Gastroesophageal sphincter (tissue), 4 donors: ENCODE data around the gene SUN5. TPM values are rescaled to one million over a fixed set of nuclear protein-coding genes. Genes with fewer than 3 reads are reported as not detected.

ENCODE experiments used
- ATAC-seq: fragments of 150-250 bp; one replicate; pipeline ENCODE4 v1.9.1; 2016; ENCODE audit warnings: mild to moderate bottlenecking, moderate library complexity
- H3K27ac ChIP-seq, 4 donors: fragments of 200-600 bp; sonication (generic) in 3 of 4; 1 replicate in 3 of 4; 2 replicates in 1 of 4; pipeline ENCODE4 v1.5.1; 2016 to 2019
- H3K27me3 ChIP-seq: fragments of 200-600 bp; sonication (generic); one replicate; pipeline ENCODE4 v1.5.1; 2019
- H3K36me3 ChIP-seq, 2 donors: fragments of 200-600 bp; sonication (generic); one replicate each; pipeline ENCODE4 v1.5.1; 2019; ENCODE audit warnings: control low read depth in 1 of 2
- H3K4me1 ChIP-seq, 3 donors: fragments of 200-600 bp; sonication (generic); 1 replicate in 2 of 3; 2 replicates in 1 of 3; pipeline ENCODE4 v1.5.1; 2016 to 2019; ENCODE audit warnings: control low read depth in 2 of 3
- H3K4me3 ChIP-seq, 2 donors: fragments of 200-600 bp; sonication (generic); one replicate each; pipeline ENCODE4 v1.5.1; 2019; ENCODE audit warnings: mild to moderate bottlenecking in 1 of 2, moderate library complexity in 1 of 2
- H3K9me3 ChIP-seq, 3 donors: fragments of 200-600 bp; sonication (generic); one replicate each; pipeline ENCODE4 v1.5.1; 2017 to 2019; ENCODE audit warnings: control low read depth in 2 of 3
- CTCF ChIP-seq, 4 experiments: fragments of 200-600 bp in 2 of 4; fragments of 450-650 bp in 2 of 4; sonication (generic) in 1 of 4; IDR thresholded peaks; one replicate each; pipeline ENCODE4 v1.5.1; 2017 to 2019; ENCODE audit warnings: antibody characterized with exemption in 4 of 4, mild to moderate bottlenecking in 2 of 4, moderate library complexity in 2 of 4
- EP300 ChIP-seq: sonication (generic); formaldehyde crosslinking; IDR thresholded peaks from one replicate; pipeline ENCODE4 v1.6.1; 2017; ENCODE audit warnings: antibody characterized with exemption, mild to moderate bottlenecking
- POLR2A ChIP-seq, 2 donors: fragments of 450-650 bp; IDR thresholded peaks; one replicate each; pipeline ENCODE4 v1.6.1; 2017; ENCODE audit warnings: antibody characterized with exemption in 2 of 2, mild to moderate bottlenecking in 2 of 2, moderate library complexity in 1 of 2
- POLR2AphosphoS5 ChIP-seq: sonication (generic); formaldehyde crosslinking; IDR thresholded peaks from one replicate; pipeline ENCODE4 v1.6.1; 2017; ENCODE audit warnings: antibody characterized with exemption
- WGBS, 2 donors: methylation state at CpG; one replicate each; pipeline ENCODE4 v1.1.5; 2018; ENCODE audit warnings: low coverage in 1 of 2; 5-methylcytosine and 5-hydroxymethylcytosine counted together
- total RNA-seq, 4 donors: library from RNA; depleted of rRNA; stranded (reverse); fragments of >200 nt; gene quantifications; one replicate each; pipeline ENCODE4 v1.1.0, GENCODE V29; 2016

SUN5 gene
- total RNA-seq, 4 donors from 2014 or later = not detected

DNA sequence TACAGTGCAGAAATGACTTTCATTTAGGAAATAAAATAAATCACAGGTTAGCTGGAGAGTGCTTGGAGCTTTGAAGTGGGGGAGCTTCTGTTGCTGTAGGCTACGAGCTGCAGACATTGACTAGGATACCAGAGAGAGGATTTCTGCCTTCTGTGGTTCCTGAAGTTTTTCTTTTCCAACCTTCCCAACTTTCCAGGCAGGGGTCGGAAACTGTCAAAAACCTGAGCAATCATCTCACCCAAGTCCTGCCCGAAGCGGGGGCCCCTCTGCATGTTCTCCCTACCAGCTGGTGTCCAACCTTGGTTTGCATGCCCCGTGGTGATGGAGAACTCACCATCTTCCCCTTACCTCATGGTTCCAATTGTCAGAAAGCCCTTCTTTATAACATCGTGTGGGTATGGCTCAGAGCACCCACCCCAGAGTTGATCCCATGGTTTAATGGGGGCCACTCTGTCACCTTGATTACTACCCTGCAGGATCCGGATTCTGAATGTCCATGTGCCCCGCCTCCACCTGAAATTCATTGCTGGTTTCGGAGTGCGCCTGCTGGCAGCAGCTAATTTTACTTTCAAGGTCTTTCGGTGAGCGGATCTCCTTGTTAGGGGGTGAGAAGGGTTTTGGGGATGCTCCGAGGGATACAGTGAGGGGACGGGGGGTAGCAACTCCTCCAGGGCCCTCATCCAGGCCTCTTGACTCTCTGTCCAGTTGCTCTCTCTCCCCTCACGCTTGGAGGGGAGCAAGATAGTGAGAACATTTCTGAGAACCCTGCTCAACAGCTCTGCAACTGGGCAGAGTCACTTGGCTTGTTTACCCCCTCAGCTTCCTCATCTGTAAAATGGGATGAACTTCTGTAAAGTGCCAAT lies 8.3 kb upstream of the SUN5 start:
- Histone ChIP-seq H3K27me3 (peaks cover 58% of the 10 kb centered on the region), H3K27ac (no peak overlapping the region), H3K4me1 (no peaks in the 10 kb centered on the region), H3K9me3 (no peaks in the 10 kb centered on the region), H3K4me3 (no peak overlapping the region), H3K36me3 (no peaks in the 10 kb centered on the region)
- TF ChIP-seq POLR2A (IDR thresholded peaks at IDR 0.05) = no peak
- TF ChIP-seq POLR2AphosphoS5 = no peak
- TF ChIP-seq CTCF (IDR thresholded peaks at IDR 0.05) = no peak
- no peak for TF ChIP-seq EP300
- ATAC-seq = no peak
- WGBS, 2 donors = 69 to 70% methylated on average over 6 to 10 of the region's 15 CpGs

DNA sequence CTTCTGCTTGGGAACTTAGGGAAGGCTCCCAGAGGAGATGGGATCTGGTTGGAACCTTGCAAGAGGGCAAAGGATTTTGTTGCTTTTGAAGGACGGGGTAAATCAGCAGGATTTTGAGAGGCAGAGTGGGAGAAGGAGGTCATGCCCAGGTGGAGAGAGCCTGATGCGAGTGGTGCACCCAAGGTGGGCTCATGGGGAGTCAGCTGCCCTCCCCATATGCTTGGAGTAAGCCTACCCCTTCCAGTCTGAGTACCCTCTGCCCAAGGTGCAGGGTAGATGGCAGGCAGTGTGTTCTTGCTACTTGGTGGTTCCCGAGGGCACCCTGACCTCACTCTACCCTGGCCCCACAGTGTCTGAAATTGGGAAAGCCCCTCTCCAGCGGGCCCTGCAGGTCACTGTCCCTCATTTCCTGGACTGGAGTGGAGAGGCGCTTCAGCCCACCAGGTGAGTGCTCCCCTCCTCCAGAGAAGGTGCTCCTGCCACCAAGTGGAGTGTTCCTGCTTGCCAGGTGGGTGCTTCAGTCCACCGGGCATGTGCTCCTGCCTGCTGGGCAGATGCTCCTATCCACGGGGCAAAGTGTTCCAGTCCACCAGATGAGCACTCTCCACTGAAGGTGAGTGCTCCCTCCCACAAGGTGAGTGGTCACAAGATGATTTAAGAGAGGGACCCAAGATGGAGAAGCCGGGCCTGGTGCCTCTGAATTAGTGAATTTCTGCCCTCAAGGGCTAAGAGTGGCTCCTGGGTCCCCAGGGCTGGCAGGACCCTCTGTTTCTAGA lies 6.6 kb upstream of the SUN5 start:
- Histone ChIP-seq H3K4me1 (no peaks in the 10 kb centered on the region), H3K36me3 (no peaks in the 10 kb centered on the region), H3K27ac (no peak overlapping the region), H3K4me3 (no peak overlapping the region), H3K9me3 (peaks cover 0 to 3% (median 0%) of the 10 kb centered on the region in 3 donors), H3K27me3 (peaks cover 45% of the 10 kb centered on the region)
- WGBS, 2 donors = 75 to 90% methylated on average over 2 of the region's 8 CpGs
- TF ChIP-seq POLR2A (IDR thresholded peaks at IDR 0.05) (no peak), EP300 (no peak), POLR2AphosphoS5 (no peak), CTCF (IDR thresholded peaks at IDR 0.05) (no peak)
- ATAC-seq = no peak

GRCh38 chr20:33010133-33010504 lies 5.9 kb upstream of the SUN5 start:
- Histone ChIP-seq H3K4me3 (no peak overlapping the region), H3K27me3 (peaks cover 39% of the 10 kb centered on the region), H3K36me3 (no peaks in the 10 kb centered on the region), H3K9me3 (peaks cover 0 to 10% (median 0%) of the 10 kb centered on the region in 3 donors), H3K4me1 (no peaks in the 10 kb centered on the region), H3K27ac (no peak overlapping the region)
- ATAC-seq = no peak
- no peak for TF ChIP-seq POLR2AphosphoS5
- no peak for TF ChIP-seq EP300
- TF ChIP-seq POLR2A (IDR thresholded peaks at IDR 0.05) = no peak
- TF ChIP-seq CTCF (IDR thresholded peaks at IDR 0.05) = no peak
- 83% methylated on average over 2 of the region's 5 CpGs; no CpG with 5 or more reads in 1 of the 2 donors for WGBS, 2 donors

- Histone ChIP-seq H3K9me3 (peaks cover 0 to 15% (median 0%) of the 10 kb centered on the region in 3 donors), H3K4me3 (no peak overlapping the region), H3K4me1 (no peaks in the 10 kb centered on the region), H3K27me3 (peaks cover 33% of the 10 kb centered on the region), H3K27ac (no peak overlapping the region), H3K36me3 (no peaks in the 10 kb centered on the region)
- ATAC-seq = no peak
- 71 to 85% methylated on average over 5 to 8 of the region's 19 CpGs for WGBS, 2 donors
- TF ChIP-seq EP300 (no peak), CTCF (IDR thresholded peaks at IDR 0.05) (no peak), POLR2A (IDR thresholded peaks at IDR 0.05) (no peak), POLR2AphosphoS5 (no peak)
These were observed 5.2 kb upstream of the SUN5 start for GRCh38 chr20:33009214-33010132.
